ENCODE results near the gene DNAAF5. TPM values are rescaled to one million over a fixed set of nuclear protein-coding genes. Genes with fewer than 3 reads are reported as not detected.

The DNAAF5 gene
- total RNA-seq, 2 experiments from 2014 or later: 42.6 to 58.5 TPM

DNA sequence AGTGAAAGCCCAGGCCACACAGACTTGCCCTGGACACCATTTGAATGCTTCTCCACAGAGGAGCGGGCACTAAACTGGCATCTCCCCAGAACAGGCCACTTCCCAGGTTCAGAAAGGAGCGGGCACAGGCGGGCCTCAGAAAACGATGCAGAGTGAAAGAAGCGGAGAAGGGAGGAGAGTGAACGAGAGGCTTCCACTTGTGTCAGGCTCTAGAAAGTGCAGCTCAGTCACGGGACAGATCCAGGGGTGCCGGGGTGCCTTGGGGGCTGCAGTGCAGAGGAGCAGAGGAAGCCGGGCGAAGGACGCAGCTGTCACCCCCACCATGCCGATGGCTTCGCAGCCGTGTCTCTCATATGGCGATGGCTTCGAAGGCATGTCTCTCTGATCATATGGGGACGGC lies 26.7 kb downstream of the DNAAF5 start:
- ChIA-PET POLR2A (no interaction called here), CTCF (ENCODE audit: unreplicated experiment) (no interaction called here)
- no peak overlapping the region for H3K4me3 ChIP-seq (ENCODE audit: low read depth, low read length, poor library complexity, severe bottlenecking)
- no peak overlapping the region for H2AFZ ChIP-seq (ENCODE audit: low read length)
- peaks cover 76% of the 10 kb centered on the region for H3K36me3 ChIP-seq (ENCODE audit: insufficient read depth, low read length)
- H4K20me1 ChIP-seq (ENCODE audit: insufficient read depth, low read length): no peaks in the 10 kb centered on the region
- no peak for DNase-seq (ENCODE audit: low spot score)
- no peaks in the 10 kb centered on the region for H3K9me3 ChIP-seq (ENCODE audit: low read length)
- H3K27ac ChIP-seq (ENCODE audit: low read depth, low read length, poor library complexity, severe bottlenecking): no peak overlapping the region
- no peaks in the 10 kb centered on the region for H3K79me2 ChIP-seq (ENCODE audit: insufficient read depth, low read depth, low read length)
- H3K4me1 ChIP-seq (ENCODE audit: insufficient read depth, low read length, poor library complexity, severe bottlenecking): no peaks in the 10 kb centered on the region
- no TSS peak for BruUV-seq (replicated peaks)
- intact Hi-C loops (cut with micrococcal nuclease; ENCODE audit: unreplicated experiment): no loop called here
- H3K9me2 ChIP-seq (ENCODE audit: insufficient read depth, low read length): no peaks in the 10 kb centered on the region
- no peak overlapping the region for H3K4me2 ChIP-seq (ENCODE audit: low read length)
- TF ChIP-seq, protein P1, sequence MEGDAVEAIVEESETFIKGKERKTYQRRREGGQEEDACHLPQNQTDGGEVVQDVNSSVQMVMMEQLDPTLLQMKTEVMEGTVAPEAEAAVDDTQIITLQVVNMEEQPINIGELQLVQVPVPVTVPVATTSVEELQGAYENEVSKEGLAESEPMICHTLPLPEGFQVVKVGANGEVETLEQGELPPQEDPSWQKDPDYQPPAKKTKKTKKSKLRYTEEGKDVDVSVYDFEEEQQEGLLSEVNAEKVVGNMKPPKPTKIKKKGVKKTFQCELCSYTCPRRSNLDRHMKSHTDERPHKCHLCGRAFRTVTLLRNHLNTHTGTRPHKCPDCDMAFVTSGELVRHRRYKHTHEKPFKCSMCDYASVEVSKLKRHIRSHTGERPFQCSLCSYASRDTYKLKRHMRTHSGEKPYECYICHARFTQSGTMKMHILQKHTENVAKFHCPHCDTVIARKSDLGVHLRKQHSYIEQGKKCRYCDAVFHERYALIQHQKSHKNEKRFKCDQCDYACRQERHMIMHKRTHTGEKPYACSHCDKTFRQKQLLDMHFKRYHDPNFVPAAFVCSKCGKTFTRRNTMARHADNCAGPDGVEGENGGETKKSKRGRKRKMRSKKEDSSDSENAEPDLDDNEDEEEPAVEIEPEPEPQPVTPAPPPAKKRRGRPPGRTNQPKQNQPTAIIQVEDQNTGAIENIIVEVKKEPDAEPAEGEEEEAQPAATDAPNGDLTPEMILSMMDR (conservative IDR thresholded peaks at IDR 0.05; ENCODE audit: low read length): no peak
- no peak for TF ChIP-seq EZH2phosphoT487 (IDR thresholded peaks at IDR 0.05; ENCODE audit: borderline replicate concordance, low read depth, low read length)

DNA sequence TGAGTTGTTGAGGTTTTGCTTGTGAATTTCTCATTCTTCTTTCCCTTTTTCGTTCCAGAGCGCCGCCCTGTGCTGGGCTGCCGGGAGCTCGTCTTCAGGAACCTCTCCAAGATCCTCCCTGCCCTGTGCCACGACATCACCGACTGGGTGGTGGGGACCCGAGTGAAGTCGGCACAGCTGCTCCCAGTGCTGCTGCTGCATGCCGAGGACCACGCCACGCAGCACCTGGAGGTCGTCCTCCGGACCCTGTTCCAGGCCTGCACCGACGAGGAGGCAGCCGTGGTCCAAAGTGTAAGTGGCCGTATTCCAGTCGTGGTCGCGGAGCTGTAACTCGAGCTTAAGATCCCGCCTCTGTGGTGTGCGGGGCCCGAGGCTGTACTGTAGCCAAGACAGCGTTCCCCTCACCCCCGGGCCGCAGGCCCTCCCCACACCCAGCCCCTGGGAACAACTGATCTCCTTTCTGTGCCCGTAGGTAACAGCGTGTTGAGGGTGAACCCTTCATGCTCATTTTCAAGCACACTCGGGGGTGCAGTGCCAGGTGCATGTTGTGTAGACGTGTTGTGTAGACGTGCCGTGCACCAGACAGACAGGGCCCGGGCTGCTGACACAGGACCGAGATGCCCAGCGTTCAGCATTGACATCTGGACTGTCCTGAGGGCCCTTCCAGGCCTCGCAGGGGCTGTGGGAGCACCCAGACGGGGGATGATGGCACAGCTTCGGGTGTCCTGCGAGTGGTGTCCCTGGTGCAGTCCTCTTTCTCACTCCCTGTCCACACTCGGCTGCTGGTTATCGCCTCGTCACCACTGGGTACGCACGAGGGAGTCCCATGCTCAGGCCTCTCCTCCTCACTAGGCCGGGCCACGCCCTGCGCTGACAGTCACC lies 28.3 kb downstream of the DNAAF5 start:
- H3K9me3 ChIP-seq (ENCODE audit: low read length): no peaks in the 10 kb centered on the region
- BruUV-seq (replicated peaks): no TSS peak
- no peak overlapping the region for H3K4me2 ChIP-seq (ENCODE audit: low read length)
- H3K36me3 ChIP-seq (ENCODE audit: insufficient read depth, low read length): peaks cover 82% of the 10 kb centered on the region
- no peaks in the 10 kb centered on the region for H3K9me2 ChIP-seq (ENCODE audit: insufficient read depth, low read length)
- no peak overlapping the region for H3K4me3 ChIP-seq (ENCODE audit: low read depth, low read length, poor library complexity, severe bottlenecking)
- no peak overlapping the region for H2AFZ ChIP-seq (ENCODE audit: low read length)
- ChIA-PET CTCF (ENCODE audit: unreplicated experiment) (no interaction called here), POLR2A (interaction anchor here (0.7 kb wide), 1 partner anchor 13 kb away, joined by 3 read pairs; no protein-coding TSS in a partner anchor)
- no peaks in the 10 kb centered on the region for H3K4me1 ChIP-seq (ENCODE audit: insufficient read depth, low read length, poor library complexity, severe bottlenecking)
- TF ChIP-seq EZH2phosphoT487 (IDR thresholded peaks at IDR 0.05; ENCODE audit: borderline replicate concordance, low read depth, low read length): no peak
- TF ChIP-seq, protein P1 (conservative IDR thresholded peaks at IDR 0.05; ENCODE audit: low read length): no peak
- H4K20me1 ChIP-seq (ENCODE audit: insufficient read depth, low read length): no peaks in the 10 kb centered on the region
- no peak overlapping the region for H3K27ac ChIP-seq (ENCODE audit: low read depth, low read length, poor library complexity, severe bottlenecking)
- no peaks in the 10 kb centered on the region for H3K79me2 ChIP-seq (ENCODE audit: insufficient read depth, low read depth, low read length)
- intact Hi-C loops (cut with micrococcal nuclease; ENCODE audit: unreplicated experiment): no loop called here
- DNase-seq (ENCODE audit: low spot score): no peak

DNA sequence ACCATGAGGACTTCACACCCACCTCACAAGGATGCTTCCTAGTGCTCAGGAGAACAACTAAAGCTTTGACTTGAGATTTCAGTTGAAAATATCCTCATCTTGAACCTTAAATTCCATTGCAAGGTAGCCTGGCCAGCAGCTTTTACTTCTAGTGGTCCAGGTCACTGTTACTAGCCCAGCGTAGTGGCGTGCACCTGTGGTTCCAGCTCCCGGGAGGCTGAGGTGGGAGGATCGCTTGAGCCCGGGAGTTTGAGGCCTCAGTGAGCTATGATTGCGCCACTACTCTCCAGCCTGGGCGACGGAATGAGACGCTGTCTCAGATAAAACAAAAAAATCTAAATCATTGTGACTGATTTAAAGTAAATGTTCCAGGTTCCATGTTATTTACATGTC lies 28.9 kb downstream of the DNAAF5 start:
- CTCF ChIA-PET (ENCODE audit: unreplicated experiment): interaction anchor here (0.6 kb wide), 1 partner anchor 404 kb away, joined by 4 read pairs; no protein-coding TSS in a partner anchor
- no peaks in the 10 kb centered on the region for H3K9me3 ChIP-seq (ENCODE audit: low read length)
- DNase-seq (ENCODE audit: low spot score): no peak
- no peaks in the 10 kb centered on the region for H3K9me2 ChIP-seq (ENCODE audit: insufficient read depth, low read length)
- intact Hi-C loops (cut with micrococcal nuclease; ENCODE audit: unreplicated experiment): no loop called here
- no peaks in the 10 kb centered on the region for H3K4me1 ChIP-seq (ENCODE audit: insufficient read depth, low read length, poor library complexity, severe bottlenecking)
- TF ChIP-seq, protein P1 (conservative IDR thresholded peaks at IDR 0.05; ENCODE audit: low read length): no peak
- no peak for TF ChIP-seq EZH2phosphoT487 (IDR thresholded peaks at IDR 0.05; ENCODE audit: borderline replicate concordance, low read depth, low read length)
- no peak overlapping the region for H3K4me2 ChIP-seq (ENCODE audit: low read length)
- H2AFZ ChIP-seq (ENCODE audit: low read length): no peak overlapping the region
- H3K79me2 ChIP-seq (ENCODE audit: insufficient read depth, low read depth, low read length): no peaks in the 10 kb centered on the region
- H4K20me1 ChIP-seq (ENCODE audit: insufficient read depth, low read length): no peaks in the 10 kb centered on the region
- no peak overlapping the region for H3K27ac ChIP-seq (ENCODE audit: low read depth, low read length, poor library complexity, severe bottlenecking)
- peaks cover 82% of the 10 kb centered on the region for H3K36me3 ChIP-seq (ENCODE audit: insufficient read depth, low read length)
- POLR2A ChIA-PET: no interaction called here
- no peak overlapping the region for H3K4me3 ChIP-seq (ENCODE audit: low read depth, low read length, poor library complexity, severe bottlenecking)
- no TSS peak for BruUV-seq (replicated peaks)
